HG03025 (cell line): ENCODE data around the gene DNMT3A.

Source experiments
- ATAC-seq: cut with Tn5 transposase; IDR thresholded peaks from one replicate; pipeline ENCODE4 v1.9.1; 2021; ENCODE audit warnings: mild to moderate bottlenecking, moderate library complexity; ENCODE audit not compliant: unreplicated experiment, low FRiP score

DNMT3A gene

GRCh38 chr2:25246001-25246400, 95.7 kb downstream of the DNMT3A start:
- ATAC-seq: no peak

- ATAC-seq: no peak
Observed at GRCh38 chr2:25245141-25245540, 96.6 kb downstream of the DNMT3A start.

GRCh38 chr2:25243995-25244394, 97.7 kb downstream of the DNMT3A start:
- no peak for ATAC-seq

- no peak for ATAC-seq
Observed at GRCh38 chr2:25241452-25241851, 100.3 kb downstream of the DNMT3A start.

- no peak for ATAC-seq
Observed at GRCh38 chr2:25240636-25241035, 101.1 kb downstream of the DNMT3A start.

- ATAC-seq: no peak
Observed at GRCh38 chr2:25238920-25239319, 102.8 kb downstream of the DNMT3A start.

GRCh38 chr2:25237764-25238163, 104.0 kb downstream of the DNMT3A start:
- ATAC-seq: no peak

GRCh38 chr2:25236736-25237135, 105.0 kb downstream of the DNMT3A start:
- ATAC-seq: no peak

- ATAC-seq: no peak
Observed at GRCh38 chr2:25234738-25235137, 107.0 kb downstream of the DNMT3A start.

- no peak for ATAC-seq
Observed at GRCh38 chr2:25233916-25234605, 107.7 kb downstream of the DNMT3A start.

- ATAC-seq: no peak
Observed at GRCh38 chr2:25232248-25232825, 109.4 kb downstream of the DNMT3A start.

- ATAC-seq: no peak
Observed at GRCh38 chr2:25230948-25231311, 110.8 kb downstream of the DNMT3A start.

- no peak for ATAC-seq
Observed at GRCh38 chr2:25230198-25230947, 111.4 kb downstream of the DNMT3A start.

GRCh38 chr2:25229279-25230197, 112.2 kb downstream of the DNMT3A start:
- no peak for ATAC-seq

- ATAC-seq: no peak
Observed at GRCh38 chr2:25228848-25229278, 112.9 kb downstream of the DNMT3A start.

- ATAC-seq: no peak
Observed at GRCh38 chr2:25227576-25227975, 114.1 kb downstream of the DNMT3A start.

GRCh38 chr2:25226827-25227226, 114.9 kb downstream of the DNMT3A start:
- ATAC-seq: no peak

- no peak for ATAC-seq
Observed at GRCh38 chr2:25222477-25223121, 119.1 kb downstream of the DNMT3A start.

- no peak for ATAC-seq
Observed at GRCh38 chr2:25221579-25221978, 120.1 kb downstream of the DNMT3A start.

- no peak for ATAC-seq
Observed at GRCh38 chr2:25220313-25220712, 121.4 kb downstream of the DNMT3A start.
